HepG2 (cell line): Measurements from ENCODE around the gene GALNT9. TPM values are rescaled to one million over a fixed set of nuclear protein-coding genes. Genes with fewer than 3 reads are reported as not detected.

ENCODE experiments used
- ATAC-seq: fragments of 200-7000 bp; cut with Tn5 transposase; 3 replicates; pipeline ENCODE4 v1.9.1; 2020; ENCODE audit warnings: mild to moderate bottlenecking, moderate library complexity
- BruUV-seq: library from RNA; stranded (reverse); fragments of 400-500 nt; replicated peaks from 2 replicates; lab custom pipeline; 2021; lab: Mats Ljungman, UMichigan
- CTCF ChIA-PET: fragments of 300-600 bp; formaldehyde crosslinking; extraction: SDS; loops from one replicate; lab custom pipeline; 2021; ENCODE audit warnings: low total read pairs, inconsistent platforms, low intra/inter-chr PET ratio; lab: Yijun Ruan, JAX
- POLR2A ChIA-PET: fragments of 350-600 bp; sonication (Branson Sonifier 250); formaldehyde crosslinking; loops from one replicate; lab custom pipeline; 2020; ENCODE audit warnings: antibody characterized with exemption, inconsistent platforms; lab: Yijun Ruan, JAX
- DNase-seq: peaks from one replicate; pipeline ENCODE4 v3.0.0-alpha.2; 2015; ENCODE audit warnings: low spot score
- FAIRE-seq: peaks from 3 replicates; lab custom pipeline; 2011; peaks lifted over from hg19 to GRCh38; lab: Jason Lieb, UNC
- H2AFZ ChIP-seq: one replicate; pipeline ENCODE4 v1.6.1; 2011; ENCODE audit warnings: low read length, inconsistent platforms
- H3K27ac ChIP-seq: fragments of 300-600 bp; 3 replicates; pipeline ENCODE4 v1.8.0; 2011; ENCODE audit warnings: mixed run types, mild to moderate bottlenecking, mixed read lengths, low read length, inconsistent platforms; ENCODE audit not compliant: insufficient read depth; ENCODE audit errors: extremely low read length
- H3K27me3 ChIP-seq, 2 experiments: fragments of 200-600 bp in 1 of 2; 2 replicates in 1 of 2; 3 replicates in 1 of 2; pipeline versions ENCODE4 v1.6.0 to v1.8.0; 2011; ENCODE audit warnings: low read length in 2 of 2, mild to moderate bottlenecking in 2 of 2, moderate library complexity in 2 of 2, inconsistent platforms in 1 of 2; ENCODE audit not compliant: insufficient read depth in 2 of 2, control insufficient read depth in 1 of 2
- H3K36me3 ChIP-seq, 2 experiments: fragments of 200-600 bp in 1 of 2; replicated peaks in 1 of 2; 2 replicates in 1 of 2; 3 replicates in 1 of 2; pipeline versions ENCODE4 v1.5.1 to v1.8.0; 2011; ENCODE audit warnings: low read length in 2 of 2, inconsistent platforms in 1 of 2; ENCODE audit not compliant: insufficient read depth in 2 of 2, control insufficient read depth in 1 of 2
- H3K4me1 ChIP-seq: 2 replicates; pipeline ENCODE4 v1.5.1; 2012; ENCODE audit warnings: low read length, inconsistent platforms; ENCODE audit not compliant: insufficient read depth
- H3K4me2 ChIP-seq: 2 replicates; pipeline ENCODE4 v1.6.0; 2011; ENCODE audit warnings: low read depth, low read length, inconsistent platforms
- H3K4me3 ChIP-seq, 3 experiments: fragments of 200-600 bp in 1 of 3; sonication (generic), shearing (Covaris generic) in 1 of 3; replicated peaks in 1 of 3; 2 replicates each; pipeline ENCODE4 v1.5.1; 2011 to 2016; ENCODE audit warnings: low read length in 3 of 3, inconsistent platforms in 2 of 3, low read depth in 2 of 3, mild to moderate bottlenecking in 2 of 3, control low read depth in 1 of 3, mixed read lengths in 1 of 3; ENCODE audit not compliant: insufficient read depth in 1 of 3
- H3K79me2 ChIP-seq: one replicate; pipeline ENCODE4 v1.6.1; 2011; ENCODE audit warnings: low read length, inconsistent platforms; ENCODE audit not compliant: insufficient read depth
- H3K9ac ChIP-seq: 2 replicates; pipeline ENCODE4 v1.6.0; 2011; ENCODE audit warnings: mild to moderate bottlenecking, low read depth, low read length, inconsistent platforms; ENCODE audit not compliant: insufficient read depth
- H3K9me3 ChIP-seq: 2 replicates; pipeline ENCODE4 v1.5.1; 2012; ENCODE audit warnings: mild to moderate bottlenecking, low read length
- H4K20me1 ChIP-seq: 2 replicates; pipeline ENCODE4 v1.6.0; 2011; ENCODE audit warnings: inconsistent platforms, mild to moderate bottlenecking, low read length, moderate library complexity; ENCODE audit not compliant: insufficient read depth
- EHMT2 ChIP-seq: fragments of 200-600 bp; sonication (generic); IDR thresholded peaks from 2 replicates; pipeline ENCODE4 v1.7.0; 2017; ENCODE audit warnings: antibody characterized with exemption, low read depth, low read length, borderline replicate concordance
- KLF11 ChIP-seq: IDR thresholded peaks from 2 replicates; pipeline ENCODE4 v1.6.1; 2016; ENCODE audit warnings: missing compliant biosample characterization
- KLF16 ChIP-seq, 2 experiments: sonication (generic) in 1 of 2; formaldehyde crosslinking in 1 of 2; IDR thresholded peaks; 2 replicates each; pipeline versions ENCODE4 v1.6.1 to v1.8.0; 2016 to 2023; ENCODE audit warnings: missing genetic modification reagents in 2 of 2, missing compliant biosample characterization in 1 of 2
- MXI1 ChIP-seq: IDR thresholded peaks from 3 replicates; pipeline ENCODE4 v1.6.1; 2012; ENCODE audit warnings: low read depth, low read length, inconsistent platforms, borderline replicate concordance
- SIX1 ChIP-seq: sonication (generic); formaldehyde crosslinking; IDR thresholded peaks from 2 replicates; pipeline ENCODE4 v1.4.0; 2020; ENCODE audit warnings: missing genetic modification reagents, borderline replicate concordance
- ZNF367 ChIP-seq: sonication (generic); formaldehyde crosslinking; IDR thresholded peaks from 2 replicates; pipeline ENCODE4 v1.4.0; 2020; ENCODE audit warnings: missing genetic modification reagents, borderline replicate concordance
- ZNF44 ChIP-seq: sonication (generic); formaldehyde crosslinking; IDR thresholded peaks from 2 replicates; pipeline ENCODE4 v1.5.1; 2020; ENCODE audit warnings: mild to moderate bottlenecking, missing genetic modification reagents
- ZNF605 ChIP-seq: sonication (generic); formaldehyde crosslinking; IDR thresholded peaks from 2 replicates; pipeline ENCODE4 v1.8.0; 2022; ENCODE audit warnings: mild to moderate bottlenecking, missing genetic modification reagents
- ZNF616 ChIP-seq: sonication (generic); formaldehyde crosslinking; IDR thresholded peaks from 2 replicates; pipeline ENCODE4 v1.5.0; 2020; ENCODE audit warnings: low read depth, mild to moderate bottlenecking, missing genetic modification reagents
- WGBS: methylation state at CpG from one replicate; pipeline ENCODE4 v1.1.6; 2017; ENCODE audit warnings: low lambda C conversion rate; 5-methylcytosine and 5-hydroxymethylcytosine counted together
- in situ Hi-C: cut with HindIII; loops from 2 replicates; pipeline ENCODE4 v1.10.0; 2017; ENCODE audit warnings: low pct_unique_long_range_greater_than_20kb; ENCODE audit not compliant: extremely low pct_ligation_motif_present
- intact Hi-C: fragments of 100-400 bp; cut with micrococcal nuclease; formaldehyde crosslinking; loops from one replicate; pipeline ENCODE4 v1.10.0; 2022; ENCODE audit not compliant: unreplicated experiment
- polyA plus RNA-seq, 8 experiments: library from polyadenylated mRNA; depleted of rRNA in 3 of 8; stranded (reverse) in 7 of 8; unstranded in 1 of 8; fragments of >200 nt; fragmentation: Illumina TruSeq in 4 of 8; extraction: Trizol in 4 of 8; gene quantifications; 2 replicates each; pipeline versions ENCODE4 v1.2.1 to v1.2.3, GENCODE V29; 2011 to 2016; ENCODE audit warnings: low read depth in 4 of 8, missing spikeins in 1 of 8, mixed read lengths in 1 of 8; ENCODE audit not compliant: insufficient read depth in 1 of 8
- total RNA-seq, 5 experiments: library from RNA; depleted of rRNA; stranded (reverse); fragments of >200 nt; fragmentation: Illumina TruSeq; extraction: Trizol; gene quantifications; 2 replicates each; pipeline ENCODE4 v1.2.3, GENCODE V29; 2016; ENCODE audit warnings: low read depth in 1 of 5
- TF ChIP-seq, protein P1 (sequence below): sonication (generic); formaldehyde crosslinking; IDR thresholded peaks from 2 replicates; pipeline ENCODE4 v1.4.0; 2020; ENCODE audit warnings: mild to moderate bottlenecking, missing genetic modification reagents
- TF ChIP-seq, protein P2 (sequence below): sonication (generic); formaldehyde crosslinking; IDR thresholded peaks from 2 replicates; pipeline ENCODE4 v1.4.0; 2020; ENCODE audit warnings: missing genetic modification reagents
- TF ChIP-seq, protein P3 (sequence below): sonication (generic); formaldehyde crosslinking; IDR thresholded peaks from 2 replicates; pipeline ENCODE4 v1.9.0; 2021; ENCODE audit warnings: missing genetic modification reagents, borderline replicate concordance

The GALNT9 gene
- total and polyA plus RNA-seq, 2 of the 13 experiments (the other 11 are each of a cell fraction or from before 2014, with no cell fraction given), result 0.04 TPM; not detected in 1

DNA sequence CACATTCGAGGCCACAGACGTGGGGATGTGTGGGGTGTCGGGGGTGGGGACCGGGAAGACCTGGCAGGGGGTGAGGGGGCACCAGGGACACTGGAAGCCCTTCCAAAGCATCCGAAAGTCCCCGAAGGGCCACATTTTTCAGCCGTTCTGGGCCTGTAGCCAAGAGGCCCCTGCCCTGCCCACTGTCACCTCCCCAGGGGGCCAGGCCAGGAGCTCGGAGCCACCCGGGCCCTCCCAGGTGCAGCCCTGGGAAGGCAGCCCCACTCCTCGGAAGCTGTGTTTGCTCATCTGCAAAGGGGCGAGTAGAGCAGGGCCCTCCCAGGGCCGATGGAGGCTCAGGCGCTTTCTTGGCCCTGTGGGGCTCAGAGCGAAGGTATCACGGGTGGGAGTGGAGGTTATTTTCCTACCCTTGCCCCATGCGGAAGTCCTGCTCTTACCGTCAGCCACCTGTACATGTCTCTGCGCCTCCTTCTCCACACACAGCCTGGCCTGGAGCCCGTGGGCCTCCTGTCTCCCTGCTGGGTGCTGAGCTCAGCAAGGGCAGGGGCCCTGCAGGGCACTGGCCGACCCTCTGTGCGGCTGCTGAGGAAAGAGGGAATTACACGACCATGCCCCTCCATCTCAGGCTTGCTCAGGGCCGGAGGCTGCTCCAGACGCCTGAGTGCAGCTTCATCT, 158.0 kb downstream of the GALNT9 start:
- H3K9ac ChIP-seq, result no peak overlapping the region
- DNase-seq (no peak), FAIRE-seq (no peak), ATAC-seq (no peak)
- peaks cover 27 to 75% of the 10 kb centered on the region in 2 experiments; a peak in 4 of 5 replicates for H3K27me3 ChIP-seq
- H3K4me2 ChIP-seq, result no peak overlapping the region
- ChIA-PET POLR2A (no interaction called here), CTCF (no interaction called here)
- WGBS, result no CpG with 5 or more reads among the region's 24 CpGs
- H3K4me3 ChIP-seq, result no peak overlapping the region
- no peaks in the 10 kb centered on the region for H3K36me3 ChIP-seq
- in situ Hi-C loops, result no loop called here
- no peak overlapping the region for H3K27ac ChIP-seq
- BruUV-seq, result no TSS peak
- no peaks in the 10 kb centered on the region for H3K79me2 ChIP-seq
- intact Hi-C loops, result no loop called here
- H2AFZ ChIP-seq, result no peak overlapping the region
- H4K20me1 ChIP-seq, result peaks cover 4% of the 10 kb centered on the region; the same call in 1 of the 2 replicates
- no peaks in the 10 kb centered on the region for H3K9me3 ChIP-seq
- no peaks in the 10 kb centered on the region for H3K4me1 ChIP-seq
- no peak for TF ChIP-seq SIX1 (CRISPR knock-in tag)
- no peak for TF ChIP-seq ZNF616 (CRISPR knock-in tag)
- TF ChIP-seq KLF11 (CRISPR knock-in tag), result no peak
- TF ChIP-seq KLF16 (CRISPR knock-in tag; IDR thresholded peaks at IDR 0.05), result no peak
- no peak for TF ChIP-seq ZNF367 (CRISPR knock-in tag)
- TF ChIP-seq, protein P1, sequence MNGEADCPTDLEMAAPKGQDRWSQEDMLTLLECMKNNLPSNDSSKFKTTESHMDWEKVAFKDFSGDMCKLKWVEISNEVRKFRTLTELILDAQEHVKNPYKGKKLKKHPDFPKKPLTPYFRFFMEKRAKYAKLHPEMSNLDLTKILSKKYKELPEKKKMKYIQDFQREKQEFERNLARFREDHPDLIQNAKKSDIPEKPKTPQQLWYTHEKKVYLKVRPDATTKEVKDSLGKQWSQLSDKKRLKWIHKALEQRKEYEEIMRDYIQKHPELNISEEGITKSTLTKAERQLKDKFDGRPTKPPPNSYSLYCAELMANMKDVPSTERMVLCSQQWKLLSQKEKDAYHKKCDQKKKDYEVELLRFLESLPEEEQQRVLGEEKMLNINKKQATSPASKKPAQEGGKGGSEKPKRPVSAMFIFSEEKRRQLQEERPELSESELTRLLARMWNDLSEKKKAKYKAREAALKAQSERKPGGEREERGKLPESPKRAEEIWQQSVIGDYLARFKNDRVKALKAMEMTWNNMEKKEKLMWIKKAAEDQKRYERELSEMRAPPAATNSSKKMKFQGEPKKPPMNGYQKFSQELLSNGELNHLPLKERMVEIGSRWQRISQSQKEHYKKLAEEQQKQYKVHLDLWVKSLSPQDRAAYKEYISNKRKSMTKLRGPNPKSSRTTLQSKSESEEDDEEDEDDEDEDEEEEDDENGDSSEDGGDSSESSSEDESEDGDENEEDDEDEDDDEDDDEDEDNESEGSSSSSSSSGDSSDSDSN, result no peak
- no peak for TF ChIP-seq EHMT2
- no peak for TF ChIP-seq ZNF605
- TF ChIP-seq, protein P2, sequence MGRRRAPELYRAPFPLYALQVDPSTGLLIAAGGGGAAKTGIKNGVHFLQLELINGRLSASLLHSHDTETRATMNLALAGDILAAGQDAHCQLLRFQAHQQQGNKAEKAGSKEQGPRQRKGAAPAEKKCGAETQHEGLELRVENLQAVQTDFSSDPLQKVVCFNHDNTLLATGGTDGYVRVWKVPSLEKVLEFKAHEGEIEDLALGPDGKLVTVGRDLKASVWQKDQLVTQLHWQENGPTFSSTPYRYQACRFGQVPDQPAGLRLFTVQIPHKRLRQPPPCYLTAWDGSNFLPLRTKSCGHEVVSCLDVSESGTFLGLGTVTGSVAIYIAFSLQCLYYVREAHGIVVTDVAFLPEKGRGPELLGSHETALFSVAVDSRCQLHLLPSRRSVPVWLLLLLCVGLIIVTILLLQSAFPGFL, result no peak
- TF ChIP-seq, protein P3, sequence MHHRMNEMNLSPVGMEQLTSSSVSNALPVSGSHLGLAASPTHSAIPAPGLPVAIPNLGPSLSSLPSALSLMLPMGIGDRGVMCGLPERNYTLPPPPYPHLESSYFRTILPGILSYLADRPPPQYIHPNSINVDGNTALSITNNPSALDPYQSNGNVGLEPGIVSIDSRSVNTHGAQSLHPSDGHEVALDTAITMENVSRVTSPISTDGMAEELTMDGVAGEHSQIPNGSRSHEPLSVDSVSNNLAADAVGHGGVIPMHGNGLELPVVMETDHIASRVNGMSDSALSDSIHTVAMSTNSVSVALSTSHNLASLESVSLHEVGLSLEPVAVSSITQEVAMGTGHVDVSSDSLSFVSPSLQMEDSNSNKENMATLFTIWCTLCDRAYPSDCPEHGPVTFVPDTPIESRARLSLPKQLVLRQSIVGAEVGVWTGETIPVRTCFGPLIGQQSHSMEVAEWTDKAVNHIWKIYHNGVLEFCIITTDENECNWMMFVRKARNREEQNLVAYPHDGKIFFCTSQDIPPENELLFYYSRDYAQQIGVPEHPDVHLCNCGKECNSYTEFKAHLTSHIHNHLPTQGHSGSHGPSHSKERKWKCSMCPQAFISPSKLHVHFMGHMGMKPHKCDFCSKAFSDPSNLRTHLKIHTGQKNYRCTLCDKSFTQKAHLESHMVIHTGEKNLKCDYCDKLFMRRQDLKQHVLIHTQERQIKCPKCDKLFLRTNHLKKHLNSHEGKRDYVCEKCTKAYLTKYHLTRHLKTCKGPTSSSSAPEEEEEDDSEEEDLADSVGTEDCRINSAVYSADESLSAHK (CRISPR knock-in tag), result no peak
- no peak for TF ChIP-seq ZNF44 (CRISPR knock-in tag)
- no peak for TF ChIP-seq MXI1
